ENCODE results near the gene PRKN. TPM values are rescaled to one million over a fixed set of nuclear protein-coding genes. Genes with fewer than 3 reads are reported as not detected.

The PRKN gene
- total and polyA plus RNA-seq, 2 donors (not counting 3 experiments of a cell fraction or from before 2014, with no cell fraction given), result 0.06 TPM; not detected in 1

DNA sequence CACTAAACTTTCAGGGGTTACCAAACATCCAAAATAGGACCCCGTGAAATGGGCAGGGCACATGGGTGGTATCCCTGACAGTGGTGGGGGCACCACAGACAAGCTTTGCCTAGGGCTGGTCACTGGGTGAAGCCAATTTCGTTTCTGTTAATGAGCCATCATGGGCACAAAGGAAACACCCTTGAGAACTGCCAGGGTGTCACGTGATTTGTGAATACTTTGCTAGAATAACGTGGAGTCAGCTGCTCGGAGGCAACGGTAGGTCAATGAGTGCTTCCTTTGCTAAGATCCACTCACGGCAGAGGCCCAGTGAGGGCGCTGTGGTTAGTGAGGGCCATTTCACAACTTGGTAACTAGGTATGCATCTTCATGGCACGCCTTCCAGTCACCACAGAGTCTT is 1366.0 kb downstream of the PRKN start:
- H3K9ac ChIP-seq (replicated peaks; ENCODE audit: extremely low read depth, insufficient read depth, low read length), result no peak overlapping the region
- no peak overlapping the region for H3K4me2 ChIP-seq (ENCODE audit: insufficient read depth, low read length)
- BruUV-seq (replicated peaks), result no TSS peak
- FAIRE-seq, result no peak
- dilution Hi-C loops (cut with MboI; ENCODE audit: extremely low pct_ligation_motif_present, low sequenced_read_pairs), result no loop called here
- no peaks in the 10 kb centered on the region for H3K79me2 ChIP-seq (ENCODE audit: control insufficient read depth, insufficient read depth, low read length)
- no peak overlapping the region for H3K27ac ChIP-seq (ENCODE audit: insufficient read depth, low read depth, low read length)
- TF ChIP-seq POLR2A (IDR thresholded peaks at IDR 0.05; ENCODE audit: low read depth, low read length), result no peak
- no peak for TF ChIP-seq EZH2 (IDR thresholded peaks at IDR 0.05; ENCODE audit: borderline replicate concordance, low read depth, low read length, severe bottlenecking)
- TF ChIP-seq POLR2AphosphoS5 (IDR thresholded peaks at IDR 0.05; ENCODE audit: insufficient read depth, low read depth, low read length), result no peak
- TF ChIP-seq, protein P1, sequence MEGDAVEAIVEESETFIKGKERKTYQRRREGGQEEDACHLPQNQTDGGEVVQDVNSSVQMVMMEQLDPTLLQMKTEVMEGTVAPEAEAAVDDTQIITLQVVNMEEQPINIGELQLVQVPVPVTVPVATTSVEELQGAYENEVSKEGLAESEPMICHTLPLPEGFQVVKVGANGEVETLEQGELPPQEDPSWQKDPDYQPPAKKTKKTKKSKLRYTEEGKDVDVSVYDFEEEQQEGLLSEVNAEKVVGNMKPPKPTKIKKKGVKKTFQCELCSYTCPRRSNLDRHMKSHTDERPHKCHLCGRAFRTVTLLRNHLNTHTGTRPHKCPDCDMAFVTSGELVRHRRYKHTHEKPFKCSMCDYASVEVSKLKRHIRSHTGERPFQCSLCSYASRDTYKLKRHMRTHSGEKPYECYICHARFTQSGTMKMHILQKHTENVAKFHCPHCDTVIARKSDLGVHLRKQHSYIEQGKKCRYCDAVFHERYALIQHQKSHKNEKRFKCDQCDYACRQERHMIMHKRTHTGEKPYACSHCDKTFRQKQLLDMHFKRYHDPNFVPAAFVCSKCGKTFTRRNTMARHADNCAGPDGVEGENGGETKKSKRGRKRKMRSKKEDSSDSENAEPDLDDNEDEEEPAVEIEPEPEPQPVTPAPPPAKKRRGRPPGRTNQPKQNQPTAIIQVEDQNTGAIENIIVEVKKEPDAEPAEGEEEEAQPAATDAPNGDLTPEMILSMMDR (IDR thresholded peaks at IDR 0.05; ENCODE audit: extremely low read depth in 1 of 2, insufficient read depth in 1 of 2, low read depth in 1 of 2, low read length in 2 of 2), result no peak
- no peak for TF ChIP-seq GATA2 (IDR thresholded peaks at IDR 0.05; ENCODE audit: insufficient read depth, insufficient read length, low read depth, low read length)
- TF ChIP-seq FOS (IDR thresholded peaks at IDR 0.05; ENCODE audit: borderline replicate concordance, insufficient read depth, low read length), result no peak
- no peak for TF ChIP-seq JUN (IDR thresholded peaks at IDR 0.05; ENCODE audit: borderline replicate concordance, insufficient read depth, insufficient read length, low read depth)
- TF ChIP-seq, protein P2, sequence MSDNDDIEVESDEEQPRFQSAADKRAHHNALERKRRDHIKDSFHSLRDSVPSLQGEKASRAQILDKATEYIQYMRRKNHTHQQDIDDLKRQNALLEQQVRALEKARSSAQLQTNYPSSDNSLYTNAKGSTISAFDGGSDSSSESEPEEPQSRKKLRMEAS (IDR thresholded peaks at IDR 0.05; ENCODE audit: insufficient read depth, insufficient read length), result no peak
- TF ChIP-seq MYC (IDR thresholded peaks at IDR 0.05; ENCODE audit: low read depth, low read length), result no peak
- H3K4me1 ChIP-seq (ENCODE audit: control insufficient read depth, extremely low read depth, insufficient read depth, low read length), result no peaks in the 10 kb centered on the region
- no peaks in the 10 kb centered on the region for H3K27me3 ChIP-seq (ENCODE audit: control insufficient read depth in 2 of 2, insufficient read depth in 2 of 2, low read length in 2 of 2)
- no peaks in the 10 kb centered on the region for H3K9me3 ChIP-seq (replicated peaks; ENCODE audit: control insufficient read depth, insufficient read depth, low read length)
- H3K36me3 ChIP-seq (ENCODE audit: control insufficient read depth in 2 of 2, extremely low read depth in 1 of 2, insufficient read depth in 2 of 2, low read length in 2 of 2), result no peaks in the 10 kb centered on the region
- no peak overlapping the region for H2AFZ ChIP-seq (ENCODE audit: low read depth, low read length)
- CTCF ChIA-PET, result interaction anchor here (1.2 to 3.3 kb wide), 2 partner anchors 9 to 10 kb away, joined by 5 to 23 read pairs; no protein-coding TSS in a partner anchor
- POLR2A ChIA-PET, result no interaction called here
- intact Hi-C loops (cut with micrococcal nuclease), result no loop called here
- no peak overlapping the region for H3K4me3 ChIP-seq (replicated peaks in 1 of 3; ENCODE audit: insufficient read depth in 1 of 3, low read depth in 1 of 3, low read length in 3 of 3)
- no peaks in the 10 kb centered on the region for H3K9me1 ChIP-seq (replicated peaks; ENCODE audit: control insufficient read depth, extremely low read depth, insufficient read depth, low read length)
- no peaks in the 10 kb centered on the region for H4K20me1 ChIP-seq (replicated peaks; ENCODE audit: control insufficient read depth, extremely low read depth, insufficient read depth, low read length)
- no peak for DNase-seq (ENCODE audit: low read depth, low spot score)

Measured in endothelial cell of umbilical vein (primary cell).